ENCODE data around the gene ZNF710. TPM values are rescaled to one million over a fixed set of nuclear protein-coding genes. Genes with fewer than 3 reads are reported as not detected.
"Not testable (repeated sequence)": the region's sequence is repeated elsewhere in the genome, so short reads cannot be mapped to it uniquely, and the experiment has no call there.

The ZNF710 gene
- total RNA-seq, 4 donors from 2014 or later, result 6.6 to 13.8 (median 10.1) TPM

DNA sequence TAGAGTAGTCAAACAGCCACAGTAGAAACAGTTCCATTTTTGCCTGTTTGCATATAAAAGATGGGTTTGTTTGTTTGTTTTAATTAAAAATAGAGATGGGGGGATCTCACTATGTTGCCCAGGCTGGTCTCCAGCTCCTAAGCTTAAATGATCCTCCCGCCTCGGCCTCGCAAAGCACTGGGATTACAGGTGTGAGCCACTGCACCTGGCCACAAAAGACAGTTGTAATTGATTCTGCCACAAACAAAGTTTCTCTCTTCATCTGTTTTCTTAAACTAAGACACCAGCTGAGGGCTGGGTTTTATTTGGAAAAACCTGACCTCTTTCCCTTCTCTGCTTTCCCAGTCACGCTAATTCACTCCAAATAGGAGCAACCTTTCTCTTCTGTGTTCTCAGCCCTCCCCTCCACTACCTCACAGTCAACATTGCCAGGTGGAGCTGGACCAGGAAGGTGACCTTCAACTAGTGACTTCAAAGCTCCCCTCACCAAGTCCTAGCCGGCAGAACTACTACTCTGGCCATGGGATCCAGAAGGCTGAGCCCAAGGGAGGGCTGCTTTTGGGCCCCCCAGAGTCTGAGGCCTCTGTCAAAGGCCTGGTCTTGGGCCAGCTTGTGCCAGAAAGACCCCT, 102.7 kb downstream of the ZNF710 start:
- H3K36me3 ChIP-seq, result no peaks in the 10 kb centered on the region
- peaks cover 46 to 79% (median 76%) of the 10 kb centered on the region in 4 donors for H3K4me1 ChIP-seq
- peak overlapping the region in 1 of 4 donors; percentile 72 for H3K4me3 ChIP-seq
- H3K27ac ChIP-seq (replicated peaks in 1 of 4), result peak overlapping the region; percentile 94 to 99 (median 98)
- no peak for DNase-seq (ENCODE audit: extremely low spot score)
- 68% methylated on average over 5 of the region's 5 CpGs for WGBS
- H3K9me3 ChIP-seq, result no peaks in the 10 kb centered on the region
- no peaks in the 10 kb centered on the region for H3K27me3 ChIP-seq
- intact Hi-C loops (cut with DNase I), result no loop called here
- no peak for TF ChIP-seq POLR2A (IDR thresholded peaks at IDR 0.05; ENCODE audit: low read depth)
- TF ChIP-seq POLR2AphosphoS5 (IDR thresholded peaks at IDR 0.05), result peak in 1 of 2 donors; percentile 11

DNA sequence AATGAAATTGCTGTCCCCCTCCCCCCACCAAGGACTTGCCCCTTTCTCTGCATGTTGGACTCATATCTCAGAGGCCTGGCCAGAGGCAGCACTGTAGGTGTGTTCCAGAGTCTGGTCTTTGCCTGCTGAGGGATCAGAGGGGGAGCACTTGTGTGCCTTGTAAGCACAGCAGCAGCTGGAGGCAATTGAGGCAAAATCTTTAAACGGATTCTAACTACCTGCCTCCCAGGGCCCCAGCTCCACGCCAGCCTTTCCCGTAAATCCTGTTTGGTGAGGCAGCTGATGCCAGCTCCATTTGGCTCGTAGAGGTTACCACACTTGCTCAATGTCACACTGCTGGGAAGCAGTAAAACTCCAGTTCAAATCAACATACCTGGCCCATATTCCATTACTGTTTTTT, 103.4 kb downstream of the ZNF710 start:
- H3K27ac ChIP-seq (replicated peaks in 1 of 4), result peak overlapping the region; percentile 94 to 99 (median 98)
- H3K9me3 ChIP-seq, result no peaks in the 10 kb centered on the region
- H3K36me3 ChIP-seq, result no peaks in the 10 kb centered on the region
- no peak overlapping the region for H3K4me3 ChIP-seq
- no peaks in the 10 kb centered on the region for H3K27me3 ChIP-seq
- DNase-seq (ENCODE audit: extremely low spot score), result no peak
- H3K4me1 ChIP-seq, result peaks cover 39 to 72% (median 69%) of the 10 kb centered on the region in 4 donors
- TF ChIP-seq POLR2AphosphoS5 (IDR thresholded peaks at IDR 0.05) (no peak), POLR2A (IDR thresholded peaks at IDR 0.05; ENCODE audit: low read depth) (no peak), EP300 (IDR thresholded peaks at IDR 0.05) (no peak)
- TF ChIP-seq, protein P1, sequence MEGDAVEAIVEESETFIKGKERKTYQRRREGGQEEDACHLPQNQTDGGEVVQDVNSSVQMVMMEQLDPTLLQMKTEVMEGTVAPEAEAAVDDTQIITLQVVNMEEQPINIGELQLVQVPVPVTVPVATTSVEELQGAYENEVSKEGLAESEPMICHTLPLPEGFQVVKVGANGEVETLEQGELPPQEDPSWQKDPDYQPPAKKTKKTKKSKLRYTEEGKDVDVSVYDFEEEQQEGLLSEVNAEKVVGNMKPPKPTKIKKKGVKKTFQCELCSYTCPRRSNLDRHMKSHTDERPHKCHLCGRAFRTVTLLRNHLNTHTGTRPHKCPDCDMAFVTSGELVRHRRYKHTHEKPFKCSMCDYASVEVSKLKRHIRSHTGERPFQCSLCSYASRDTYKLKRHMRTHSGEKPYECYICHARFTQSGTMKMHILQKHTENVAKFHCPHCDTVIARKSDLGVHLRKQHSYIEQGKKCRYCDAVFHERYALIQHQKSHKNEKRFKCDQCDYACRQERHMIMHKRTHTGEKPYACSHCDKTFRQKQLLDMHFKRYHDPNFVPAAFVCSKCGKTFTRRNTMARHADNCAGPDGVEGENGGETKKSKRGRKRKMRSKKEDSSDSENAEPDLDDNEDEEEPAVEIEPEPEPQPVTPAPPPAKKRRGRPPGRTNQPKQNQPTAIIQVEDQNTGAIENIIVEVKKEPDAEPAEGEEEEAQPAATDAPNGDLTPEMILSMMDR (IDR thresholded peaks at IDR 0.05), result no peak
- WGBS, result 73% methylated on average over 3 of the region's 4 CpGs
- intact Hi-C loops (cut with DNase I), result no loop called here

DNA sequence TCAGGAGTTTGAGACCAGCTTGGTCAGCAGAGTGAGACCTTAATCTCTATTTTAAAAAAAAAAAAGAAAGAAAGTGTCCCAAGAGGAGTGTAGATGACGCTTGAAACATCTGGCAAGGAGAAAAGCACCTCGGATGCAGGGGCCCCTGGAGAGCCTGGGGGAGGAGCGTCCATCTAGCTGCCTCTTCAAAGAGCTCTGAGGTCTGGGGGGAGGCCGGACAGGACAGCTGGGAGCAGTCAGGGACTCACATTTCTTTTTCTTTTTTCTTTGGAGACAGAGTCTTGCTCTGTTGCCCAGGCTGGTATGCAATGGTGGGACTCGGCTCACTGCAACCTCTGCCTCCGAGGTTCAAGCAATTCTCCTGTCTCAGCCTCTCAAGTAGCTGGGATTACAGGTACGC, 104.4 kb downstream of the ZNF710 start:
- no peaks in the 10 kb centered on the region for H3K36me3 ChIP-seq
- H3K27ac ChIP-seq (replicated peaks in 1 of 4), result peak overlapping the region; percentile 94 to 99 (median 98)
- DNase-seq (ENCODE audit: extremely low spot score), result no peak
- H3K9me3 ChIP-seq, result no peaks in the 10 kb centered on the region
- intact Hi-C loops (cut with DNase I), result no loop called here
- no peaks in the 10 kb centered on the region for H3K27me3 ChIP-seq
- peaks cover 29 to 62% (median 59%) of the 10 kb centered on the region in 4 donors for H3K4me1 ChIP-seq
- WGBS, result 67% methylated on average over 7 of the region's 7 CpGs
- no peak for TF ChIP-seq EP300 (IDR thresholded peaks at IDR 0.05)
- TF ChIP-seq, protein P1 (IDR thresholded peaks at IDR 0.05), result no peak
- TF ChIP-seq POLR2AphosphoS5 (IDR thresholded peaks at IDR 0.05), result no peak
- no peak for TF ChIP-seq POLR2A (IDR thresholded peaks at IDR 0.05; ENCODE audit: low read depth)
- no peak overlapping the region for H3K4me3 ChIP-seq

DNA sequence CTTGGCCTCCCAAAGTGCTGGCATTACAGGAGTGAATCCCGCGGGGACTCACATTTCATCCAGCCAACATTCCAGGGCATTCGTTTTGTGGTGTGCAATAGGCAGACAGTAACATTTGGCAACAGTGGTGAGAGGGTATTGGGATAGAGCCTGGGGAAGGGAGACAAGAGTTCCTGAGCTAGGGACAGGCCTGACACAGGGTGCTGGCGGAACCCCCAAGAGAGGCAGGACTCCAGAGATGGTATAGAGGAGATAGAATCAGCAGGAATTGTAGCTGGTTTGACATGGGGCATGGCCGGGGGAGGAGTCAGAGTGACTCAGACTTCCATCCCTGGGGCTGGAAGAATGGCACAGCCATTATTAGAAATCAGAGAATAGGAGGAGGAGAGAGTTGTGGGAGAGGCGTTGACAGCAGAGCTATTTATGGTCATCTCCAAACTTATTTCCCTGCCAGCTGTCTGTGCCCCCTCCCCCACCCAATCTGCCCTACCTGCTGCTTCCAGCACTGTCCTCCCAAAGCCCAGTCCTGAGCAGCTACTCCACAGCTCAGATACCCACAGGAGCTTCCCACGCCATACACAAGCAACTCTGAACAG, 105.5 kb downstream of the ZNF710 start:
- Histone ChIP-seq H3K36me3 (no peaks in the 10 kb centered on the region), H3K9me3 (no peaks in the 10 kb centered on the region), H3K27ac (replicated peaks in 1 of 4) (peak overlapping the region; percentile 94 to 99 (median 98)), H3K27me3 (no peaks in the 10 kb centered on the region), H3K4me3 (no peak overlapping the region), H3K4me1 (peaks cover 19 to 51% (median 49%) of the 10 kb centered on the region in 4 donors)
- WGBS, result 39% methylated on average over 7 of the region's 7 CpGs
- intact Hi-C loops (cut with DNase I), result no loop called here
- no peak for DNase-seq (ENCODE audit: extremely low spot score)
- peak; percentile 52 to 55 for TF ChIP-seq POLR2AphosphoS5 (IDR thresholded peaks at IDR 0.05)
- TF ChIP-seq, protein P1 (IDR thresholded peaks at IDR 0.05), result no peak
- TF ChIP-seq POLR2A (IDR thresholded peaks at IDR 0.05; ENCODE audit: low read depth), result no peak

DNA sequence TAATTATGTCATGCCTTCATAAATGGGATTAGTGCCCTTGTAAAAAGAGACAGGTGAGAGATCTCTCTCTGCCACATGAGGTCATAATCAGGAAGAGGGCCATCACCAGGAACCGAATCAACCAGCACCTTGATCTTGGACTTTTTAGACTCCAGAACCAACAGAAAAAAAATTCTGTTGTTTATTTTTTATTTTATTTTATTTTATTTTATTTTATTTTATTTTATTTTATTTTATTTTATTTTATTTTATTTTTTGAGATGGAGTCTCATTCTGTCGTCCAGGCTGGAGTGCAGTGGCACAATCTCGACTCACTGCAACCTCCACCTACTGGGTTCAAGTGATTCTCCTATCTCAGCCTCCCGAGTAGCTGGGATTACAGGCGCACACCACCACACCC, 106.9 kb downstream of the ZNF710 start:
- Histone ChIP-seq H3K4me1 (peaks cover 19 to 58% (median 48%) of the 10 kb centered on the region in 4 donors), H3K27ac (replicated peaks in 1 of 4) (peak overlapping the region; percentile 94 to 99 (median 98))
- H3K27me3 ChIP-seq; H3K36me3 ChIP-seq; H3K4me3 ChIP-seq; DNase-seq (ENCODE audit: extremely low spot score); H3K9me3 ChIP-seq; intact Hi-C loops (cut with DNase I): not testable (repeated sequence)
- WGBS, result 91% methylated on average over 5 of the region's 5 CpGs

DNA sequence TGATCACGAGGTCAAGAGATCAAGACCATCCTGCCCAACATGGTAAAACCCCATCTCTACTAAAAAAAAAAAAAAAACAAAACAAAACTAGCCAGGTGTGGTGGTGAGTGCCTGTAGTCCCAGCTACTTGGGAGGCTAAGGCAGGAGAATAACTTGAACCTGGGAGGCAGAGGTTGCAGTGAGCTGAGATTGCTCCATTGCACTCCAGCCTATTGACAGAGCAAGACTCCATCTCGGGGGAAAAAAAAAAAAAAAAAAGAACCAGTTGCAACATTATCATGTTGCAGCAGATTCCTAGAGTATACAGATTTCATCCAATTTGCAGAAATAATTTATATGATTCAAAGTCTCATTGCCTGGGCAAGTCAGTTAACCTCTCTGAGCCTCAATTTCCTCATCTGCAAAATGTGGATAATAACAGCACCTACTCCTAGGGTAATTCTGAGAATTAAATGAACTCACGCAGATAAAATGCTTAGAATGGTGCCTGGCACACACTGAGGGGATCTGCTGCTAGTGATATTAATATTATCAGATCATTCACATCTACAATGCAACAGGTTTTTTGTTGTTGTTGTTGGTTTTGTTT, 108.1 kb downstream of the ZNF710 start:
- H3K9me3 ChIP-seq; H3K27me3 ChIP-seq; H3K36me3 ChIP-seq; H3K27ac ChIP-seq (replicated peaks in 1 of 4); H3K4me3 ChIP-seq; DNase-seq (ENCODE audit: extremely low spot score); intact Hi-C loops (cut with DNase I): not testable (repeated sequence)
- WGBS, result 84% methylated on average over 3 of the region's 3 CpGs
- H3K4me1 ChIP-seq, result peaks cover 17 to 51% (median 39%) of the 10 kb centered on the region in 4 donors

Data from esophagus muscularis mucosa (tissue), 4 donors.